HG03280 (cell line): ENCODE measurements around the gene PRUNE1.

Experiments
- ATAC-seq: cut with Tn5 transposase; IDR thresholded peaks from one replicate; pipeline ENCODE4 v1.9.1; 2021; ENCODE audit warnings: mild to moderate bottlenecking, moderate library complexity; ENCODE audit not compliant: unreplicated experiment

PRUNE1 gene

DNA sequence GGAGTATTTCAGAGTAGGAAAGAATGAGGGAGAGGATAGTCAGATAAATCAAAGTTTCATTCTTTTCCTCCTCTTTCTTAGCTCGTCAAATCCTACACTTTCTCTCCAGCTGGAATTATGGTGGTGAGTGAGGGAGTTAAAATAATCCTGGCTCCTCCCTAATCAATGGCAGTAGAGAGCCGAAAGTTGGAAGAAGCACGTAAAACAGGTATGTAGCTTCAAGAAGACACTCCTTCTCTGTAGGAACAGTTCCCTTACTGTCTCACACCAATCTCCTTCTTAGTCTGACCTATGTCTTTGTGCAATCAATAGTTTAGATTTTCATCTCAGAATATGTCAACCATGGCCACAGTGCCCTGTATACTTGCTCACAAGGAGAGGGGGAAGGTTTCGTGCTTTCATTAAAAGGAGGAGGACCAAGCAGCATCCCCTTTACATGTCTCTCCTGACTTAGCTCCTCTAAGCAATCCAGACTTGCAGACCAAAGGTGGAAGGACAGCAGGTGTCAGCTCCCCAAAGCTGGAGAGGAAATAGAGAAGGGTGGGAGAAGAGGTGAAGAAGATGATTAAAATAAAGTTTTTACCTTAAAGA is 2.4 kb upstream of the PRUNE1 start:
- no peak for ATAC-seq

DNA sequence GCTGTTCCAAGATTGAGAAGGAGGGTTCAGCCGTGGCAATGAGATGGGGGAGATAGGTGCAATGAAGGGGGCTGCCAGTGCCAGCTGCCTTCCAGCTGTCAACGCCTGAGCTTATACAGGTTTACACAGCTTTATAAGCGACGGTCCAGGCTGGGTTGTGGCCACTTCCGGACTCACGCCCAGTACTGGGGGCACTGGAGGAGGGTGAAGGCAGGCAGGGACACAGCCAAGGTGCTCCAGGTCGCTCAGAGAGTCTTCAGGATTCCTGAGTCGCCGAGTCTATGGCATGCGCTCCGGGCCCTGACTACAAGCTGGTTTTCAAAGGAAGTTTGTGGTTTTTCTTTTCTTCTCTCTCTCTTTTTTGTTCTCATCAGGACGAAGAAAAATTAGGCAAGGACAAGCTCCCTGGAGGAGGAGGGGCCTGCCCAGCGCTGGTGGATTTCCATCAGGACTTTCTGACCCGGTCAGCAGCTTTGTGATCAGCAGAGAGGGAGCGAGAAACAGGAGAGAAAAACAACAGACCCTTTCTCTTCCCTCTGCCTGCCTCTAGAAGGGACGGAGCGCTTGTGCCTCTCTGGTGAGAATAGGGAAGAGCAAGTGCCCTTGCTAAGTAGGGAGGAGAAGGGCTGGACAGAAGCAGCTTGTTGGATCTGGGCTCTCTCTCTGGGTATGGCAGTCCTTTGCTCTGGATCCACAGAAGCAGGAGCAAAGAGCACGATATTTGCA is 1.8 kb upstream of the PRUNE1 start, which contains the start of gene MINDY1:
Gene MINDY1 (minus strand): TSS at position 576 of the 726 bp plus-strand sequence. CDS start 4,285 bp downstream, outside the sequence.
- ATAC-seq, result no peak

DNA sequence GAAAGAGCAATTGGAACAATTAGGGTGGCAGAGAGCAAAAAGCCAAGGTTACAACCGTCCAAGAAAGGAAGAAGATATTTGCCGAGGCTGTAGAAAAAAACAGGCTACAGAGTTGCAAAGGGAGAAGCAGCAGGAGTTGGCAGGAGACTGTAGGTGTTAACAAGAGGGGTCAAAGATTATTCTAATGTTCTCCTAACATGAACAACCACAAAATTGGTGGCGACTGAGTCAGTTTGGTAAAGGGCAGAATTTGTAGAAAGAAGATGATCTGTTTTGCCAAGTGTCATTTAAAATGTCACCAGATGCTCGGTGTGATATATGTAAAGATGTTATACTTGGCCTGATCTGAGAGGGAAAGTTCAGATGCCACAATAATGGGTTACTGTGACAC is 401 bp upstream of the PRUNE1 start:
- no peak for ATAC-seq

DNA sequence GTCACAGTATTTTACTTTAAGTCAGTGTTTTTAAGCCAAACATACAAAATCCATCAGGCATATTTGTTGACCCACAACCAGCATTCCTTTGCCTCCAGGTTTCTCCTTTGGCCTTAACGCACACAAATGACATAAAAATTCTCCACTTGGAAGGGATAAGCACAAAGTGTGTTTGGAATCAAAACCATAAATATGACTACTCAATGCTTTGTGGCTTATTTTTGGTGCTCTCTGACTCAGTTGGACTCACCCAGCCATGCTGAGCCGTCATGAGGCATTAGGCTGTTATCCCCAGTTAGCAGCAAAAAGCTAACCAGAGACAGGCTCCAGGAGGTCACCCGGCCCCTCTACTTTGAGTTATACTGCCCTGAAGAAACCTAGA is 948 bp downstream of the PRUNE1 start:
- no peak for ATAC-seq

DNA sequence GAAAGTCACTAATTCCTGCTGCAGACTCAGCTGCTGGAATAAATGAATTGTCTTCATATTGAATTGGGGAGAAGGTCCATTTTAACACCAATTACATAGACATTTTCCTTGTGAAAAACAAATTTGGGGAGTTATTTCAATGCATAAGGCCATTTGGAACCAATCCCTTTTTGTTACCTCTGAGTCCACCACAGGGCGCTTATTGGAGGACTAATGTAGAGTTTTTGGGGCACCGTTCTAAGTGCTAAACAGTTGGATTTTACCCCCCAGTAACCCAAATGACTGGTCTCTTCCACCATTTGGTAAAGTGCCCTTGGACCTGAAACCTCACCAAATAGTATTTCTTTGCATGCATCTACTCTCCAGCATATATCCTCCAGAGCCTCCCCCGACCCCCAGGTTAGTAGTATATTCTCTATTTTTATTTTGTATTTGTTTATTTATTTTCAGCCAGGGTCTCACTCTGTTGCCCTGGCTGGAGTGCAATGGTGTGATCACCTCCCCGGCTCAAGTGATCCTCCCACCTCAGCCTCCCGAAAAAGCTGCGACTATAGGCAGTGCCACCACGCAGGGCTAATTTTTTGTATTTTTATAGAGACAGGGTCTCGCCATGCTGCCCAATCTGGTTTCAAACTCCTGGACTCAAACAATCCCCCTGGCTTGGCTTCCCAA is 1.6 kb downstream of the PRUNE1 start:
- no peak for ATAC-seq

DNA sequence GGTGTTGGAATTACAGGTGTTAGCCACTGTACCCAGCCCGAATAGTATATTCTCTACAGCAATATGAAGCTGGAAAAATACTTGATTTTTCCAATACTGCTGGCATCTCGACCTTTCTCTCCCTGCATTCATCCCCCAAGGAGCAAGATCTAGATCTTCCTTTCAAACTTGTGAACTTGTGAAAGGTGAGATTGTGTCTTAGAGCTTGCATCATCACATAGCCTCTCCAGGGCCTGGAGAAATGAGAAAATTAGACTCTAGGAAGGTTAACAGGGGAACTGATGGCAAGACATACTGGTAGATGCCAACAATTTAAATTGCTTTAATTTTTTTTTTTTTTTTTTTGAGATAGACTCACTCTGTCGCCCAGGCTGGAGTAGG is 2.1 kb downstream of the PRUNE1 start:
- no peak for ATAC-seq

DNA sequence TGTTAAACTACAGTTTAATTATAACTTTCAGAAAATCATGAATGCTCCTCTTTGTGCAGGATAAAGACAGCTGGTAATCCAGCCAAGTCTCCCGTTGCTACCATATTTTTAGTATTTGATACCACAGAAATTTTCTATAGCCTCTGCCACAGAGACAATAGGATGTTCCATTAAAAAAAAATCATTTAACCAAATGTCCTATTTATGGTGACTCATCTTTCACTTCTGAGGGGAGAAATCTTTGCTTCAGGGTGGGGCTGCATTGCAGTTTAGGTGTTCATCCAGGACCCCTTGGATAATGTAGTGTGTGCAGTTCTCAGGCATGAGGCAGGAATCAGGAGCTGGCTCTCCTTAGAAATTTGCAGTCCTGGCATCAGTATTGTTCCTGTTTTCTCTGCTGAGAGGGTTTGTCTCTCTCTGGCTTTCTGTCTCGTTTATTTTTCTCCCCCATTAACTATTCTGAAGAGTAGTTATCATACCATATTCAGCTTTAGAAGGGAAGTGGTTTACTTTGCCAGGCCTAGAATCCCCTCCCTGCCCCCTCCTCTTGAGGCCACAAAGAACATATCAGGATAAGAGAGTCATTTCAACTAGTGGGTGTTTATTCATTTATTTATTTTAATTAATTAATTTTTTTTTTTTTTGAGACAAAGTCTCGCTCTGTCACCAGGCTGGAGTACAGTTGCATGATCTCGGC is 3.1 kb downstream of the PRUNE1 start:
- ATAC-seq, result no peak

DNA sequence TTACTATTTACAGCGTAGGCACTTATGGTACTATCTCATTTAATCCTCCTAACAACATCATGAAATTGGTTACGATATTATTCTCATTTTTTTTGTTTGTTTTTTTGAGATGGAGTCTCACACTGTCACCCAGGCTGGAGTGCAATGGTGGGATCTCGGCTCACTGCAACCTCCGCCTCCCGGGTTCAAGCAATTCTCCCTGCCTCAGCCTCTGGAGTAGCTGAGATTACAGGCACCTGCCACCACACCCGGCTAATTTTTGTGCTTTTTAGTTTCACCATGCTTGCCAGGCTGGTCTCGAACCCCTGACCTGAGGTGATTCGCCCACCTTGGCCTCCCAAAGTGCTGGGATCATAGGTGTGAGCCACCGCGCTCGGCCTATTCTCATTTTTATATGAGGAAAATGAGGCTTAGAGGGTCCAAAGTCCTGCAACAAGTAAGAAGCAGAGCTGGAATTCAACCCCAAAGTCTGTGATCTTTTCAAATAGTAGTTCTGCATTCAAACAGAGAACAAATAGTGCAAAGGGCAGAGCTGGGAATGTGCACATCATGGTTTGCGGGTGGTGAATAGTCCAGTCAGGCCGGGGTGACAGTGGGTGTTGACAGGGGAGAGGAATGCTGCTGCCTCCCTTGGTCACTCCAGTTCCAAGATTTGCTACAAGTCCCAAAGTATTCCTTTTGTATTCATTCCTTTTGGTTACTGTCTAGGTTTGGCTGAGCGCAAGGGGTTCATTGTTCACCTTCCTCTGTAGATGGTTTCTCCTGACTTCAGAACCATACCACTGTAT is 4.6 kb downstream of the PRUNE1 start:
- no peak for ATAC-seq

DNA sequence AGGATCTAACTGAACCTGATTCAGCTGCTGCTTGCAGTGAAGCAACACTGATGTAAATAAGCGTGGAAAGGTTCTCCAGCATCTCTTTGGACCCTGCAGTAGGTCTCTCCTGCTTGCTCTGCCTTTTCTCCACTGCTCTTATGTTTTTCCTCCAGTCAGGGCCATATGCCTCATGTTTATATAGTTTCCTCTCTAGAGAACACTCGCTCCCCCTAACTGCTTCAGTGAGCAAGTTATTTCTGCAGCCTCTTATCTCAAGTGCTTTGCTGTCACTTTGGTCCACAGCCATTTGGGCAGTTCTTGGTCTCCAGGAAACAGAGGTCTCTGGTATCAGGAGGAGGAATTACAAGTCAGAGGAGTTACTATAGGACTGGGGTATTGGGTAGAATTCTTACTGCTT is 5.3 kb downstream of the PRUNE1 start:
- no peak for ATAC-seq

DNA sequence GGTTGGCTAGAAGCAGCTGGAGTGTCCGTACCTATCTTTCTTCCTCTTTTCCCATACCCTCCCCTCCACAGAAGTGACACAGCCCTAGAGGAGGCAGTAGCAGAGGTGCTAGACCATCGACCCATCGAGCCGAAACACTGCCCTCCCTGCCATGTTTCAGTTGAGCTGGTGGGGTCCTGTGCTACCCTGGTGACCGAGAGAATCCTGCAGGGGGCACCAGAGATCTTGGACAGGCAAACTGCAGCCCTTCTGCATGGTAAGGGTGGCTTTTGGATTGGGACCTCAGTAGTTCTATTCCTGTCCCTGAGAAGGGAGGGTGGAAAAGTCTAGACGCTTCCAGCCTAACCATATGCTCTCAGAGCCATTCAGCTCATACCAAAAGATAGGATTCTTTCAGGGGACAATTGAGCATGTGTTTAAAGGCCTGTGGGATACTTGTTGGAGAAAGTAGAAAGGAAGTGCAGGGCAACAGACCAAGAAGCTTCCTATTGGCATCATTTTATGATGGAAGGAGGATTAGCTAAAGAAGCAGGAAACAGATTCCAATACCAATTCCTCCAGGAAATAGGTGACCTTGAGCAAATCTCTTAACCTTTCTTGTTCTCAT is 16.4 kb downstream of the PRUNE1 start:
- no peak for ATAC-seq

DNA sequence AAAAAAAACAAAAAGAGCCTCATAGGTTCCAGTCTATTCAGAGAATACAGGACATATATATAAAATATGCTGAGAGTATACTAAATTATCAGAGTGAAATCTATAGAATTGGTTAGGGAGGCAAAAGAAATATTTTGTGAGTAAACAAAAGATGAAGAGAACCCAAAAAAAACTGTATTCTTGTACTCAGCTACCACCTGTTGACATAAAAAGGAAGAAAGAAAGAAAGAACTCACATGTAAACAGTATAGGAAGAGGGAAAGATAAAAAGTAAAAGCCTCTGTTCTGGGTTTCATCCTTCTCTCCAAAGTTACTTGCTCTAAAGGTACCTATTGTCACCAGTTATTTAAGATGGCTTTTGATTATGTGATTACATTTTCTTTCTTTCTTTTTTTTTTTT is 18.2 kb downstream of the PRUNE1 start:
- ATAC-seq, result no peak

DNA sequence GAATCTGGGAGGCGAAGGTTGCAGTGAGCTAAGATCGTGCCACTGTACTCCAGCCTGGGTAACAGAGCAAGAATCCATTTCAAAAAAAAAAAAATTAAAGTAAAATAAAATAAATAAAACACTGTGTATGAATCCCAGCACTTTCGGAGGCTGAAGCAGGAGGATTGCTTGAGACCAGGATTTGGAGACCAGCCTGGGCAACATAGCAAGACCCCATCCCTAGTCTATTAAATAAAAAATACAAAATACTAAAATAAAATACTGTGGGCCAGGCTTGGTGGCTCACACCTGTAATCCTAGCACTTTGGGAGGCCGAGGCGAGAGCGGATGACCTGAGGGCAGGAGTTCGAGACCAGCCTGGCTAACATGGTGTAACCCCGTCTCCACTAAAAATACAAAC is 23.9 kb downstream of the PRUNE1 start:
- ATAC-seq, result no peak

DNA sequence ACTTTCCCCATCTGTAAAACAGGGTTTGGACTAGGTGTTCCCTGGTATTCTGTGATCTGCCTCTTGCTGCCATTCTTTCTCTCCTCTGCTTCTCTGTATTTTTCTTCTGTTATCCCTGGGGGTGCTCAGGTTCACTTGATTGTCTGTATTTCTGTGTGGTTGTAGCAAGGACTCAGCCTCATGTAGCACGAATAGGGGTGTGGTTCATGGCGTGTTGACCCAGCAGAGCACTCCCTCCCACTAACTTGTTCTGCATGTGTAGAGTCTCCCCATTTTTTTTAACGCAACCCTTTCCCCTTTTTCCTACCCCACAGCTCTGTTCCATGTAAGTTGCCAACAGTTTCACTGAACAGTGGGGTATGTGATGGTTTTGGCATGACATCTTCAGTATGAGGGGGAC is 26.9 kb downstream of the PRUNE1 start:
- no peak for ATAC-seq

DNA sequence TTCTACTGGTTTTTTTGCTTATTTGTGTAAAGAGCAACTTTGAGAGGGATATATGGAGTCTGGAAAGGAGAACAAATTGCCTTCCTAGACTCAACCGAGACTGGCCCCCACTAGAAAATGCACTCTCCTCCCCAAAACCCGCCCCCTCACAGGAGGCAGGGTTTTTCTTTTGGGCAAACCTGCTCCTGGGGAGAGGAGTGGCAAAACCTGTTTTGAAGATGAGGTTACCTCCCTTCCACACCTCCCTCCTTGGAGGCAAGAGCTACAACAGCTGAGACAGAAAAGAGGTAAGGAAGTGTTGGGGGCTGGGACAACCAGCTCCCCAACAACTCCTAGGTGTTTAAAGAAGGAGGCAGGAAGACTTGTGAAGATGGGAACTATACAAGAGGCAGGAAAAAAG is 28.1 kb downstream of the PRUNE1 start, which contains the start of gene BNIPL:
Gene BNIPL (plus strand): TSS at position 231 of the 400 bp plus-strand sequence. CDS start 140 bp downstream, at position 371.
- ATAC-seq, result no peak

DNA sequence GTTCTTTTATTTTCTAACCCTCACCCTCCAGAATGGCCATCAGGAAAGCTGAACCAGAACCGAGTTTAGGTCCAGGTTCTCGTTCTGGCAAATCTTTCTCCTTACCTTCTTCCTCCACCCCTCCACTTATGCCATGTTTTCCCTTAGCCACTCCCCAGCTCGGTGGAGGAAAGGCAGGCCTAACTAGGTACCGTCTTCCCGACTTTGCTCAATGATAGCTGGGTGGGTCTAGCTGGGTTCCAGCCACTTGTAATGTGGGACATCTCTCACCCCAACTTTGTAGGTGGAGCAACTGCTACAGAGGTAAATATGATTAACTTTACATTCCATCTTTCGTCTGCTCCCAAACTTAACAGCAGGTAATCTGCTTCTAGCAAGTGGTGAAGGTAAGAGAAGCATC is 28.8 kb downstream of the PRUNE1 start:
- no peak for ATAC-seq

DNA sequence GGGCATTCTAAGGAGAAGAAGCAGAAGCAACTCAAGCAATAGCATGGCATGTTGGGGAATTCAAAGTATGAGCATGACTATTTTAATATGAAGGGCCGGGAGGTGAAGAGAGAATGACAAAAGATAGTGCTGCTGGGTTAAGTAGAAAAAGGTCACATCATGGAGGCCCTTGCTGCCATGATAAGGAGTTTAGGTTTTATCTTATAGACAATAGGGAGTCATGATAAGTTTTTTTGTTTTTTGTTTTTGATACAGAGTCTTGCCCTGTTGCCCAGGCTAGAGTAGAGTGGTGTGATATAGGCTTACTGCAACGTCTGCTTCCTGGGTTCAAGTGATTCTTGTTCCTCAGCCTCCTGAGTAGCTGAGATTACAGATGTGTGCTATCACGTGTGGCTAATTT is 31.3 kb downstream of the PRUNE1 start:
- no peak for ATAC-seq

DNA sequence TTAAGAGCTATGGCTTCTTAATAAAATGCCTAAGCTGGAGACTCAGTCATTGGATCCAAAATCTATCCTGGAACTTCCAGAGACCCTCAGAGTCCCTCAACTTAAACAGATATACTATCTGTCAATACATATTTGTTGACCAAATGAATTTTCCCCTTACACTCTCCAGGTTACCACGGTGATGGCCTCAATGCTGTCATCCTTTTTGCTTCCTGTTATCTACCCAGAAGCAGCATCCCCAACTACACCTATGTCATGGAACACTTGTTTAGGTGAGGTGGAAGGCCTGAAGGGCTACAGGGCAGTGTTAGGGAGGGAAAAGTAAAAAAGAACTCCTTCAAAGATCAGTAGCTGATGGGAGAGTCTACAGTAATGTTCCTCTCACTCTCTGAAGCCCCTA is 34.9 kb downstream of the PRUNE1 start:
- ATAC-seq, result no peak

DNA sequence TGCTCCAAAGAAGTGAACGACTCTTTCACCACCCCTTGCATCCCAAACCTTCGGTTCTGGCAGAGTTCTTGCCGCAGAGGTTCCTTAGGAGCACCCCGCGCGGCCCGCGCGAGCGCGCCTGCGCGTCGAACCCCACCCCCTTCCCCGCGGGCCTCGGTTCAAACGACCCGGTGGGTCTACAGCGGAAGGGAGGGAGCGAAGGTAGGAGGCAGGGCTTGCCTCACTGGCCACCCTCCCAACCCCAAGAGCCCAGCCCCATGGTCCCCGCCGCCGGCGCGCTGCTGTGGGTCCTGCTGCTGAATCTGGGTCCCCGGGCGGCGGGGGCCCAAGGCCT is 39.3 kb downstream of the PRUNE1 start, which contains the start of gene C1orf56:
Gene C1orf56 (plus strand): TSS at position 161 of the 334 bp plus-strand sequence. CDS start 97 bp downstream, at position 258.
- peak; percentile 56 for ATAC-seq

DNA sequence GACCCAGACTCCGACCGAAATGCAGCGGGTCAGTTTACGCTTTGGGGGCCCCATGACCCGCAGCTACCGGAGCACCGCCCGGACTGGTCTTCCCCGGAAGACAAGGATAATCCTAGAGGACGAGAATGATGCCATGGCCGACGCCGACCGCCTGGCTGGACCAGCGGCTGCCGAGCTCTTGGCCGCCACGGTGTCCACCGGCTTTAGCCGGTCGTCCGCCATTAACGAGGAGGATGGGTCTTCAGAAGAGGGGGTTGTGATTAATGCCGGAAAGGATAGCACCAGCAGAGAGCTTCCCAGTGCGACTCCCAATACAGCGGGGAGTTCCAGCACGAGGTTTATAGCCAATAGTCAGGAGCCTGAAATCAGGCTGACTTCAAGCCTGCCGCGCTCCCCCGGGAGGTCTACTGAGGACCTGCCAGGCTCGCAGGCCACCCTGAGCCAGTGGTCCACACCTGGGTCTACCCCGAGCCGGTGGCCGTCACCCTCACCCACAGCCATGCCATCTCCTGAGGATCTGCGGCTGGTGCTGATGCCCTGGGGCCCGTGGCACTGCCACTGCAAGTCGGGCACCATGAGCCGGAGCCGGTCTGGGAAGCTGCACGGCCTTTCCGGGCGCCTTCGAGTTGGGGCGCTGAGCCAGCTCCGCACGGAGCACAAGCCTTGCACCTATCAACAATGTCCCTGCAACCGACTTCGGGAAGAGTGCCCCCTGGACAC is 39.8 kb downstream of the PRUNE1 start:
- peak; percentile 50 for ATAC-seq

DNA sequence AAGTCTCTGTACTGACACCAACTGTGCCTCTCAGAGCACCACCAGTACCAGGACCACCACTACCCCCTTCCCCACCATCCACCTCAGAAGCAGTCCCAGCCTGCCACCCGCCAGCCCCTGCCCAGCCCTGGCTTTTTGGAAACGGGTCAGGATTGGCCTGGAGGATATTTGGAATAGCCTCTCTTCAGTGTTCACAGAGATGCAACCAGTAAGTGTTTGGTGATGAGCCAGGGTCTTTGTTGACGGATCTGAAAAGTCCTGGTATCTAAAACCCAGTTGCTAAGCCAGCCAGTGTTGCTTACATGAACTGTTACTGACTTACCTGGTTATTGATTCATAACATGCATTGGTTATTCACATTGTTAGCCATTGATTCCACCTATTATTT is 40.4 kb downstream of the PRUNE1 start:
- ATAC-seq, result no peak
